Measurements from ENCODE around the gene HLCS.

DNA sequence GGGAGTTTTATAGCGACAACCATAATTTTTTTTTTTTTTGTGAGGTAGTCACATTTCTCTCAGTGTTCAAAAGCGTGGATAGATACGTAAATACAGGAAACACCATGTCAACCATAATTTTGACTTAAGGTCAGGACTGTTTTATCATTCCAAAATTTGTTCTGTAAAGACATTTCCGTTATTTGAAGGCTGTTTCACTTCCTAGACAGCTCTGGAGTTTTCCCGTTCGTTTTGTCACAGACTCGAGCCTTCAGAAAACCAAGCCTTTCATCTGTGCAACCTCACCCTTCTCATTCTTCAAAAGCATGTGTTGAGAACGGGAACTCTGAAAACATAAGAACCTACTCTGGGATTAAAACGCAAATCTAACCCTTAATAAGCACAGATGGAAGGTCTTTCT is 249.6 kb downstream of the HLCS start:
- TF ChIP-seq CTCF (conservative IDR thresholded peaks at IDR 0.05; ENCODE audit: low read length) (no peak), EZH2phosphoT487 (IDR thresholded peaks at IDR 0.05; ENCODE audit: borderline replicate concordance) (no peak)

All from Loucy (cell line).